Gastrocnemius medialis (tissue), 4 donors: Measurements from ENCODE around the gene BACE1. TPM values are rescaled to one million over a fixed set of nuclear protein-coding genes. Genes with fewer than 3 reads are reported as not detected.

ENCODE experiments used
- ATAC-seq, 2 donors: fragments of 150-250 bp; one replicate each; pipeline ENCODE4 v1.9.1; 2016
- DNase-seq, 2 donors: peaks; one replicate each; pipeline ENCODE4 v3.0.0-alpha.2; 2019
- H3K27ac ChIP-seq, 4 donors: fragments of 200-600 bp; sonication (generic); 1 replicate in 1 of 4; 2 replicates in 3 of 4; pipeline ENCODE4 v1.5.1; 2016 to 2018; ENCODE audit warnings: mild to moderate bottlenecking in 2 of 4, moderate library complexity in 1 of 4
- H3K27me3 ChIP-seq, 3 donors: fragments of 200-600 bp; sonication (generic) in 2 of 3; 1 replicate in 1 of 3; 2 replicates in 2 of 3; pipeline versions ENCODE4 v1.5.1 to v1.6.0; 2016 to 2019; ENCODE audit warnings: mild to moderate bottlenecking in 1 of 3, moderate library complexity in 1 of 3
- H3K36me3 ChIP-seq, 2 donors: fragments of 200-600 bp; sonication (generic) in 1 of 2; one replicate each; pipeline ENCODE4 v1.5.1; 2017 to 2018
- H3K4me1 ChIP-seq, 2 donors: fragments of 200-600 bp; sonication (generic) in 1 of 2; one replicate each; pipeline ENCODE4 v1.5.1; 2016 to 2017; ENCODE audit warnings: mild to moderate bottlenecking in 2 of 2
- H3K4me3 ChIP-seq, 4 donors: fragments of 200-600 bp; sonication (generic) in 3 of 4; 1 replicate in 1 of 4; 2 replicates in 3 of 4; pipeline ENCODE4 v1.5.1; 2016 to 2019; ENCODE audit warnings: mild to moderate bottlenecking in 2 of 4
- H3K9me3 ChIP-seq, 3 donors: fragments of 200-600 bp; sonication (generic) in 2 of 3; 1 replicate in 1 of 3; 2 replicates in 2 of 3; pipeline ENCODE4 v1.5.1; 2016 to 2019
- POLR2A ChIP-seq, 2 donors: fragments of 450-650 bp; IDR thresholded peaks; one replicate each; pipeline ENCODE4 v1.6.1; 2017; ENCODE audit warnings: antibody characterized with exemption in 2 of 2, mild to moderate bottlenecking in 2 of 2, moderate library complexity in 2 of 2
- in situ Hi-C, 4 donors: fragments of 200-750 bp; cut with MboI; loops; one replicate each; pipeline versions ENCODE4 v1.15.0 to v1.8.0; 2017; ENCODE audit warnings: low sequenced_read_pairs in 4 of 4
- intact Hi-C: fragments of 100-400 bp; cut with DNase I; formaldehyde crosslinking; loops from one replicate; pipeline ENCODE4 v1.15.1; 2023; ENCODE audit warnings: low total_unique reads
- total RNA-seq, 4 donors: library from RNA; depleted of rRNA; stranded (reverse); fragments of >200 nt; gene quantifications; one replicate each; pipeline versions ENCODE4 v1.1.0 to v1.2.3, GENCODE V29; 2016
- TF ChIP-seq, protein P1 (sequence below), 5 experiments: fragments of 450-650 bp in 3 of 5; fragments of 200-600 bp in 2 of 5; sonication (generic) in 2 of 5; IDR thresholded peaks in 4 of 5; conservative IDR thresholded peaks in 1 of 5; 1 replicate in 4 of 5; 2 replicates in 1 of 5; pipeline ENCODE4 v1.5.1; 2016 to 2019; ENCODE audit warnings: antibody characterized with exemption in 5 of 5, mild to moderate bottlenecking in 3 of 5, moderate library complexity in 3 of 5

BACE1 gene
- total RNA-seq, 4 donors from 2014 or later: 3.6 to 18.2 (median 11.1) TPM

DNA sequence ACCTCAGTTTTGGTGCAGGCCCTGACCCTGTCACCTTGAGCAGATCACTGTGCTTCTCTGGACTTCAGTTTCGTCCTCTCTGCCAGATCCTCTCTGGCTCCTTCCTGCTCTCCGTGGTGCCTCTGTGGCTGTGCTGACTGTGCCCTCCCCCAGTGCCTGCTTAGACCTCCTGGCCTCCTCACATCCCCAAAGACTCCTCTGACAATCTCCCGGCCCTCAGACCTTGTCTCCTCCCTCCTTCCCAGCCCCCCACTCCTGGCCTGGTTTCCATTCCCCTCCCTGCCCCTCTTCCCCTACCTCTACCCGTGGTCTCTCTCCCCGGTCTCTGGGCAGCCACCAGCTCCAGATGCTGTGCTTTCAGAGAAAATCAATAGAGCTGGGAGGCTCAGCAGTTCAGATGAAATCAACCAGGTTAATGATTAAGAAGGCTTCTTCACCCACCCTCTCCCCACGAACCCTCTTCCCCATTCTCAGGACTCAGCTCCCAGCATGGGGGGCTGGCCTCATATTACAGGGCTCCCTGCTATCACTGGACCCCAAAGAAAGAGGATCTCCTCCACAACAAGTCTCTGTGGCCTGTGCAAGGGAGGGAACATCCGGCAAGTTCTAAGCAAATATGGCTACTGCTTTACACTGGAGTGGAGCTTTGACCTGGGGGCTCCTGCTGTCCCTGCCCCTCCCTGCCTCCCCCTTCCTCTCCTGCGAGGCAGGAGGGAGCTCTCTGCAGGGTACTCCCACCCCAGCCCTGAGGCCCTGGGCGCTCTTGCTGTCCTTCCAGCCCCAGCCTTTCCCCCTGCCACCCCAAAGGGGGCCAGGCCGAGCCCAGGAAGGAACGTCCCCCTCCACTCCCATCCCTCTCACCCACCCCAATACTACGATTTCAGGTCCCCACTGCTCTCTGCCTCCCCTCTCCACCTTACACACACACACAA, 16.4 kb downstream of the BACE1 start:
- no peak overlapping the region for H3K4me3 ChIP-seq
- no peak overlapping the region for H3K27ac ChIP-seq
- no peak for ATAC-seq

DNA sequence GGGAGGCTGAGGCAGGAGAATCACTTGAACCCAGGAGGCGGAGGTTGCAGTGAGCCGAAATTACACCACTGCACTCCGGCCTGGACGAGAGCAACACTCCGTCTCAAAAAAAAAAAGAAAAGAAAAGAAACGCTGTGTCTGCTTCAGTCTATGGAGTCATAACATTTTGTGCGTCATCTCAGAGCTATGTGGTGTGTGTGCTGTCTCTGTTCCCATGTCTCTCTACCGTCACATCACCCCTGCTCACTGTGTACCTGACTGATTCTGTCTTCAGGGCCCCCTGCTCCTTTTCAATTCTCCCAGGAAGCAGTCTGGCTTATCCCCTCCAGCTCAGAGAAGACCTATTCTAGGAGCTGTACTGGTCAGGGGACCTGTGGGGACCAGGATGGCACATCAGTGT, 17.9 kb downstream of the BACE1 start:
- Histone ChIP-seq H3K36me3 (peaks cover 0 to 8% of the 10 kb centered on the region in 2 donors), H3K27ac (no peak overlapping the region), H3K9me3 (no peaks in the 10 kb centered on the region), H3K27me3 (no peaks in the 10 kb centered on the region), H3K4me1 (peaks cover 0 to 3% of the 10 kb centered on the region in 2 donors), H3K4me3 (no peak overlapping the region)
- intact Hi-C loops (no loop called here), in situ Hi-C loops (no loop called here)
- no peak for TF ChIP-seq POLR2A (IDR thresholded peaks at IDR 0.05)
- TF ChIP-seq, protein P1, sequence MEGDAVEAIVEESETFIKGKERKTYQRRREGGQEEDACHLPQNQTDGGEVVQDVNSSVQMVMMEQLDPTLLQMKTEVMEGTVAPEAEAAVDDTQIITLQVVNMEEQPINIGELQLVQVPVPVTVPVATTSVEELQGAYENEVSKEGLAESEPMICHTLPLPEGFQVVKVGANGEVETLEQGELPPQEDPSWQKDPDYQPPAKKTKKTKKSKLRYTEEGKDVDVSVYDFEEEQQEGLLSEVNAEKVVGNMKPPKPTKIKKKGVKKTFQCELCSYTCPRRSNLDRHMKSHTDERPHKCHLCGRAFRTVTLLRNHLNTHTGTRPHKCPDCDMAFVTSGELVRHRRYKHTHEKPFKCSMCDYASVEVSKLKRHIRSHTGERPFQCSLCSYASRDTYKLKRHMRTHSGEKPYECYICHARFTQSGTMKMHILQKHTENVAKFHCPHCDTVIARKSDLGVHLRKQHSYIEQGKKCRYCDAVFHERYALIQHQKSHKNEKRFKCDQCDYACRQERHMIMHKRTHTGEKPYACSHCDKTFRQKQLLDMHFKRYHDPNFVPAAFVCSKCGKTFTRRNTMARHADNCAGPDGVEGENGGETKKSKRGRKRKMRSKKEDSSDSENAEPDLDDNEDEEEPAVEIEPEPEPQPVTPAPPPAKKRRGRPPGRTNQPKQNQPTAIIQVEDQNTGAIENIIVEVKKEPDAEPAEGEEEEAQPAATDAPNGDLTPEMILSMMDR (IDR thresholded peaks at IDR 0.05 in 4 of 5, conservative IDR thresholded peaks at IDR 0.05 in 1 of 5): no peak
- no peak for DNase-seq
- ATAC-seq: no peak

More for the DNA sequence above, 16.4 kb downstream of the BACE1 start:
- Histone ChIP-seq H3K9me3 (no peaks in the 10 kb centered on the region), H3K4me1 (peaks cover 0 to 3% of the 10 kb centered on the region in 2 donors), H3K27me3 (no peaks in the 10 kb centered on the region), H3K36me3 (no peaks in the 10 kb centered on the region)
- TF ChIP-seq POLR2A (IDR thresholded peaks at IDR 0.05): no peak
- TF ChIP-seq, protein P1 (IDR thresholded peaks at IDR 0.05 in 4 of 5, conservative IDR thresholded peaks at IDR 0.05 in 1 of 5): no peak
- DNase-seq: no peak
- intact Hi-C loops: no loop called here
- in situ Hi-C loops: no loop called here

DNA sequence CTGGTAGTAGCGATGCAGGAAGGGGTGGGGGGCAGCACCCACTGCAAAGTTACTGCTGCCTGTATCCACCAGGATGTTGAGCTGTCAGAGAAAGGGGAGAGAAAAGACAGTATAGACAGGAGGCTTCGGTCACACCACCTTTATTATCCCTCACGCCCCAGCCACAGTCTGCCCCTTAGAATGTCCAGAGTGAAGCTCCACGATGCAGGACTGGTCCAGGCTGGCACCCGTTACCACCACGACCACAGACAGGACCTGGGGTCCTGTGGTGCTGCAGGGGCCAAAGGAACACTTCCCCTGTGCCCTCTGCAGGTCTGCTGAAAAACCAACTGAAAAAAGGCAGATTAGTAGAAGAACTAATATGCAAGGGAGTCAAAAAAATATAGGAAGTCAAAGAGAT, 19.2 kb downstream of the BACE1 start:
- Histone ChIP-seq H3K9me3 (no peaks in the 10 kb centered on the region), H3K27ac (no peak overlapping the region), H3K4me3 (no peak overlapping the region), H3K27me3 (no peaks in the 10 kb centered on the region), H3K36me3 (peaks cover 0 to 14% of the 10 kb centered on the region in 2 donors), H3K4me1 (peaks cover 0 to 3% of the 10 kb centered on the region in 2 donors)
- in situ Hi-C loops (no loop called here), intact Hi-C loops (no loop called here)
- no peak for ATAC-seq
- DNase-seq: no peak
- TF ChIP-seq POLR2A (IDR thresholded peaks at IDR 0.05): no peak
- TF ChIP-seq, protein P1 (IDR thresholded peaks at IDR 0.05 in 4 of 5, conservative IDR thresholded peaks at IDR 0.05 in 1 of 5): no peak

DNA sequence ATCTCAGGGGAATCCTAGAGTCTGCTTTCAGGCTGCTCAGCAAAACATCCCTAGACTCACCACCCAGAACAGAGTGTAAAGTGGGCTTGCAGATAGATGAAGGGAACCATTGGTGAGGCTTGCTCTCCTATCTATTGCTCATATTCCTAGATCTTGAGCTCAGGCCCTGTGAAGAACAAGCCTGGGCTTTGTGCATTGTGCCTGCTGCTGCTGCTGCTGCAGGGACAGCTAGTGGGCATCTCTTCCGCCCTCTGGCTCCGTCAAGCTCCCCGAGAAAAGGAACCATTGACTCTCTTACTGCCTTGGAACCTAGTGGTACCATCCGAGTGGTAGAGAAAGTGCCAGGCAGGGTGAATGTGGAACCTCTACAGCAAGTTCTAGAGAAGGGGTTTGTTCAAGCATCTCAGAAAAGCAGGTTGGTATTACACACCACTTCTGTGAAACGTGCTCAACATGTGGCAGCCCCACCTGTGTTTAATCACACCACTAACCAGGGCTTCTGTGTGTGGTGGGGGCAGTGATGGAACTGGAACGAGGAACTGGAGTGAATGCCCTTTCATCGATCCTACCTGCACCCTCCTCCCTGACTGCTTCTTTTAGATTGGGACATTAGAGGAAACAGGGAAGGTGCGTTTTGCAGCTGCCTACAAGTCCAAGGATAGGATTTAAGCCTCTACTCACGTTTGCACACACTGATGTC, 20.5 kb downstream of the BACE1 start:
- Histone ChIP-seq H3K36me3 (peaks cover 0 to 25% of the 10 kb centered on the region in 2 donors), H3K4me1 (peaks cover 0 to 3% of the 10 kb centered on the region in 2 donors), H3K27me3 (no peaks in the 10 kb centered on the region), H3K4me3 (no peak overlapping the region), H3K9me3 (no peaks in the 10 kb centered on the region), H3K27ac (no peak overlapping the region)
- intact Hi-C loops (no loop called here), in situ Hi-C loops (no loop called here)
- TF ChIP-seq, protein P1 (IDR thresholded peaks at IDR 0.05 in 4 of 5, conservative IDR thresholded peaks at IDR 0.05 in 1 of 5): no peak
- no peak for TF ChIP-seq POLR2A (IDR thresholded peaks at IDR 0.05)
- no peak for DNase-seq
- no peak for ATAC-seq
